Stomach (tissue), 9 donors: Measurements from ENCODE around the gene IER5L. TPM values are rescaled to one million over a fixed set of nuclear protein-coding genes. Genes with fewer than 3 reads are reported as not detected.

ENCODE experiments used
- DNase-seq, 2 donors: peaks; one replicate each; pipeline versions ENCODE4 v3.0.0 to v3.0.0-alpha.2; 2013 to 2019
- H3K27ac ChIP-seq, 5 donors: fragments of 200-600 bp in 4 of 5; sonication (generic) in 4 of 5; one replicate each; pipeline ENCODE4 v1.5.1; 2013 to 2019; ENCODE audit warnings: mild to moderate bottlenecking in 1 of 5, moderate library complexity in 1 of 5
- H3K27me3 ChIP-seq, 3 donors: fragments of 200-600 bp; sonication (generic); one replicate each; pipeline ENCODE4 v1.5.1; 2017 to 2019; ENCODE audit warnings: mixed run types in 1 of 3
- H3K36me3 ChIP-seq, 4 donors: fragments of 200-600 bp; sonication (generic); 1 replicate in 3 of 4; 2 replicates in 1 of 4; pipeline ENCODE4 v1.5.1; 2016 to 2019
- H3K4me1 ChIP-seq, 4 donors: fragments of 200-600 bp; sonication (generic); one replicate each; pipeline ENCODE4 v1.5.1; 2016 to 2019
- H3K4me3 ChIP-seq, 4 donors: fragments of 200-600 bp; sonication (generic) in 3 of 4; one replicate each; pipeline ENCODE4 v1.5.1; 2016 to 2019; ENCODE audit warnings: mild to moderate bottlenecking in 1 of 4
- H3K9me3 ChIP-seq, 4 donors: fragments of 200-600 bp; sonication (generic); one replicate each; pipeline ENCODE4 v1.5.1; 2016 to 2019
- CTCF ChIP-seq, 7 experiments: fragments of 450-650 bp in 4 of 7; fragments of 200-600 bp in 3 of 7; sonication (generic) in 3 of 7; IDR thresholded peaks; one replicate each; pipeline ENCODE4 v1.5.1; 2016 to 2019; ENCODE audit warnings: antibody characterized with exemption in 7 of 7, control low read depth in 2 of 7, mild to moderate bottlenecking in 1 of 7
- EP300 ChIP-seq: sonication (generic); formaldehyde crosslinking; IDR thresholded peaks from one replicate; pipeline ENCODE4 v1.6.1; 2017; ENCODE audit warnings: antibody characterized with exemption
- POLR2A ChIP-seq, 4 donors: fragments of 450-650 bp; IDR thresholded peaks; one replicate each; pipeline ENCODE4 v1.6.1; 2016; ENCODE audit warnings: antibody characterized with exemption in 4 of 4, control low read depth in 2 of 4, mild to moderate bottlenecking in 1 of 4, moderate library complexity in 1 of 4
- POLR2AphosphoS5 ChIP-seq, 3 donors: sonication (generic); formaldehyde crosslinking; IDR thresholded peaks; one replicate each; pipeline ENCODE4 v1.6.1; 2016; ENCODE audit warnings: antibody characterized with exemption in 3 of 3
- WGBS, 5 donors: extraction: QIAGEN DNeasy Blood & Tissue Kit in 3 of 5; methylation state at CpG; one replicate each; pipeline versions ENCODE4 v1.1.5 to v1.1.7; 2013 to 2018; 5-methylcytosine and 5-hydroxymethylcytosine counted together
- intact Hi-C: fragments of 100-400 bp; cut with DNase I; formaldehyde crosslinking; loops from one replicate; pipeline ENCODE4 v1.15.1; 2023; ENCODE audit warnings: low total_unique reads
- polyA plus RNA-seq, 3 donors: library from polyadenylated mRNA; stranded (reverse); fragments of 200-250 nt; gene quantifications; one replicate each; pipeline ENCODE4 v1.2.3, GENCODE V29; 2013
- total RNA-seq, 5 donors: library from RNA; depleted of rRNA; stranded (reverse); fragments of >200 nt; gene quantifications; one replicate each; pipeline versions ENCODE4 v1.1.0 to v1.2.3, GENCODE V29; 2014 to 2016
- donor health status: healthy with polysubstance abuse.
- donor health status: Bipolar disorder and iron deficiency.
- donor health status: healthy.

IER5L gene
- total and polyA plus RNA-seq, 8 donors: 2.6 to 30.4 (median 6.2) TPM

DNA sequence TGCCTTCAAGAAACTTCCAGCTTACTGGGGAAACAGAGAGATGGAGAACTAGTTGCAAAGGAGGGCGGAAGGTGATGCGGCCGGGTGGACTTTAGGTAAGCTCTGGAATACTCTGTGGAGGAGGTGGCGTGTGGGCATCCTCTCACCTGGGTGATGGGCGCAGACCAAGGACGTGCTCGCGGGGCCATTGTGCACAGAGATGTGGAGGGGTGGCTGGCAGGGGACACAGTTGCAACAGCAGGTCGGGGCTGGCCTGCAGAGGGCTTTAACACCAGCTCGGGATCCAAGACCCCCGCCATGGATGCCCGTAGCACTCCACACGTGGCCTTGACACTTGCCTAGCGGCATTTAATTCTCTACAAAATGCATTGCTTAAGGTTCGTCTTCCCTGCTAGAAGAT is 26.6 kb downstream of the IER5L start:
- DNase-seq: no peak
- WGBS, 5 donors: 86 to 93% (median 87%) methylated on average over 15 of the region's 15 CpGs
- H3K4me1 ChIP-seq: peaks cover 5 to 22% (median 15%) of the 10 kb centered on the region in 4 donors
- intact Hi-C loops: no loop called here
- TF ChIP-seq POLR2AphosphoS5 (IDR thresholded peaks at IDR 0.05): no peak
- TF ChIP-seq CTCF (IDR thresholded peaks at IDR 0.05): no peak
- TF ChIP-seq EP300: no peak
- TF ChIP-seq POLR2A (IDR thresholded peaks at IDR 0.05): no peak
- peaks cover 12 to 88% (median 72%) of the 10 kb centered on the region in 4 donors for H3K36me3 ChIP-seq
- H3K4me3 ChIP-seq: no peak overlapping the region
- no peaks in the 10 kb centered on the region for H3K9me3 ChIP-seq
- H3K27ac ChIP-seq: no peak overlapping the region
- H3K27me3 ChIP-seq: no peaks in the 10 kb centered on the region

DNA sequence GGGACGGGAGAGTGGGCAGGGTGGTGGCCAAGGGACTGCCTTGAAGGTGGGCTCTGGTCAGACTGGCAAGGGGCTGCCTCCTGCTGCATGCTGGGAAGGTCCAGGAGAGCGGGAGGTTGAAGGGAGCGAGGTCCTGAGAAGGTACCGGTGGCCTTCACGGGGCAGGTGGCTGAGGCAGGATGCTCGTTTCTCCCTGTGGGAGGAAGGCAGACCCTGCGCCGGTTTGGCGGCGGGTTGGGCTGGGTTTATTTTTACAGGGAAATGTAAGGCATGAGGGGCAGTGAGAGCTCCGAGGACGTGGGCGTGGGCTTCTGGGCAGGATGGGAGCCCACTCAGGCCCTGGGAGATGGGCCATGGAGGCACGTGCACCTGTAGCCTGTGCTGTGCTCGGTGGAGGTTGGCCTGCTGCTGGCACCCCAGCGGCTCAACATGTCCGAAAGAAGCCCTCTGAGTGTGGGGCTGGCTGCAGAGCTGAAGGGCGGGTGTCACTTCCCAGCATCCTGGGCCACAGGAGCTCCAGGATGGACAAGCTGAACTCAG is 27.3 kb downstream of the IER5L start:
- intact Hi-C loops: no loop called here
- Histone ChIP-seq H3K4me1 (peaks cover 12 to 30% (median 23%) of the 10 kb centered on the region in 4 donors), H3K9me3 (no peaks in the 10 kb centered on the region), H3K27ac (no peak overlapping the region), H3K4me3 (no peak overlapping the region), H3K27me3 (no peaks in the 10 kb centered on the region), H3K36me3 (peaks cover 18 to 88% (median 69%) of the 10 kb centered on the region in 4 donors)
- 81 to 95% (median 88%) methylated on average over 13 to 18 of the region's 18 CpGs for WGBS, 5 donors
- no peak for DNase-seq
- TF ChIP-seq EP300: no peak
- TF ChIP-seq POLR2AphosphoS5 (IDR thresholded peaks at IDR 0.05): no peak
- TF ChIP-seq CTCF (IDR thresholded peaks at IDR 0.05): no peak
- TF ChIP-seq POLR2A (IDR thresholded peaks at IDR 0.05): no peak

DNA sequence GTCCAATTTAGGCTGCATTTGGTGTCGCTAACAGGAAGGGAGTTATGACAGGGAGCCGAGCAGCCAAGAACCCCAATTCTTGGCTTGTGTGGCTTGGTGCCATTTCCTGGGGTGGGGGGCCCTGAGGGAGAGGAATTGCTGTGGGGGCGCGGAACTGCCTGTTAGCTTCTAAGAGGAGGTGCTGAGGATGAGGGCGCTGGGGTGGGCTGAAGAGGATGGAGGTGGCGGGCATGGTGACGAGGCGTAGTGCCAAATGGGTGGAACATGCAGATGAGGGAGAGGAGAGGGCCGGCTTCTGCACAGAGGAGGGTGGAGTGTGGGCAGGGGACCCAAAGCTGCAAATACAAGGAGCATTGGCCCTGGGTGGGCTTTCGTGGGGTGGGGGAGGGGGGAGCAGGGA is 27.9 kb downstream of the IER5L start:
- peaks cover 18 to 90% (median 64%) of the 10 kb centered on the region in 4 donors for H3K36me3 ChIP-seq
- TF ChIP-seq EP300 (no peak), CTCF (IDR thresholded peaks at IDR 0.05) (no peak), POLR2AphosphoS5 (IDR thresholded peaks at IDR 0.05) (no peak), POLR2A (IDR thresholded peaks at IDR 0.05) (no peak)
- no peak overlapping the region for H3K4me3 ChIP-seq
- no peak for DNase-seq
- H3K9me3 ChIP-seq: no peaks in the 10 kb centered on the region
- H3K27me3 ChIP-seq: no peaks in the 10 kb centered on the region
- no peak overlapping the region for H3K27ac ChIP-seq
- peaks cover 19 to 36% (median 29%) of the 10 kb centered on the region in 4 donors for H3K4me1 ChIP-seq
- 79 to 87% (median 86%) methylated on average over 10 of the region's 10 CpGs for WGBS, 5 donors
- intact Hi-C loops: no loop called here

GRCh38 chr9:129149442-129149841 is 28.6 kb downstream of the IER5L start:
- no peaks in the 10 kb centered on the region for H3K9me3 ChIP-seq
- peak overlapping the region in 1 of 5 donors; percentile 34 for H3K27ac ChIP-seq
- H3K4me3 ChIP-seq: no peak overlapping the region
- intact Hi-C loops: no loop called here
- no peaks in the 10 kb centered on the region for H3K27me3 ChIP-seq
- DNase-seq: no peak
- TF ChIP-seq POLR2A (IDR thresholded peaks at IDR 0.05) (no peak), CTCF (IDR thresholded peaks at IDR 0.05) (no peak), EP300 (no peak), POLR2AphosphoS5 (IDR thresholded peaks at IDR 0.05) (no peak)
- H3K4me1 ChIP-seq: peaks cover 22 to 43% (median 34%) of the 10 kb centered on the region in 4 donors
- 79 to 86% (median 82%) methylated on average over 6 of the region's 6 CpGs for WGBS, 5 donors
- H3K36me3 ChIP-seq: peaks cover 18 to 89% (median 59%) of the 10 kb centered on the region in 4 donors
